ENCODE results near the gene DEK.

GRCh38 chr6:18245642-18246041 lies 18.7 kb downstream of the DEK start:
- no peak for TF ChIP-seq EZH2 (IDR thresholded peaks at IDR 0.05; ENCODE audit: insufficient read depth, poor library complexity, severe bottlenecking)
- no peak for TF ChIP-seq EZH2phosphoT487 (IDR thresholded peaks at IDR 0.05; ENCODE audit: insufficient read depth, low read depth)
